ENCODE data around the gene TNFAIP2.
"Not testable (repeated sequence)": the region's sequence is repeated elsewhere in the genome, so short reads cannot be mapped to it uniquely, and the experiment has no call there.

TNFAIP2 gene

GRCh38 chr14:103161054-103161397, 37.8 kb downstream of the TNFAIP2 start:
- intact Hi-C loops (cut with DNase I; ENCODE audit: low total_unique reads): no loop called here
- Histone ChIP-seq H3K36me3 (no peaks in the 10 kb centered on the region), H3K4me1 (peaks cover 0 to 14% (median 6%) of the 10 kb centered on the region in 4 donors), H3K9me3 (no peaks in the 10 kb centered on the region), H3K27me3 (peaks cover 0 to 2% of the 10 kb centered on the region in 2 donors), H3K4me3 (no peak overlapping the region), H3K27ac (no peak overlapping the region)
- no peak for TF ChIP-seq CTCF (IDR thresholded peaks at IDR 0.05)
- no peak for DNase-seq

- Histone ChIP-seq H3K4me1 (peaks cover 0 to 14% (median 6%) of the 10 kb centered on the region in 4 donors), H3K36me3 (no peaks in the 10 kb centered on the region), H3K4me3 (no peak overlapping the region), H3K27me3 (peaks cover 0 to 10% of the 10 kb centered on the region in 2 donors), H3K9me3 (peaks cover 0 to 5% (median 0%) of the 10 kb centered on the region in 3 donors), H3K27ac (no peak overlapping the region)
- intact Hi-C loops (cut with DNase I; ENCODE audit: low total_unique reads): no loop called here
- TF ChIP-seq CTCF (IDR thresholded peaks at IDR 0.05): no peak
- DNase-seq: peak in 1 of 2 donors; percentile 39
Observed at GRCh38 chr14:103163199-103163598, 39.9 kb downstream of the TNFAIP2 start.

- no peak for TF ChIP-seq CTCF (IDR thresholded peaks at IDR 0.05)
- H3K36me3 ChIP-seq: no peaks in the 10 kb centered on the region
- no peak for DNase-seq
- no peak overlapping the region for H3K4me3 ChIP-seq
- peaks cover 0 to 14% (median 6%) of the 10 kb centered on the region in 4 donors for H3K4me1 ChIP-seq
- no peak overlapping the region for H3K27ac ChIP-seq
- intact Hi-C loops (cut with DNase I; ENCODE audit: low total_unique reads): no loop called here
- peaks cover 0 to 13% (median 0%) of the 10 kb centered on the region in 3 donors for H3K9me3 ChIP-seq
- H3K27me3 ChIP-seq: peaks cover 0 to 10% of the 10 kb centered on the region in 2 donors
Observed at GRCh38 chr14:103164006-103164405, 40.7 kb downstream of the TNFAIP2 start.

GRCh38 chr14:103164779-103165178, 41.5 kb downstream of the TNFAIP2 start:
- no peak for DNase-seq
- intact Hi-C loops (cut with DNase I; ENCODE audit: low total_unique reads): no loop called here
- H3K4me3 ChIP-seq: no peak overlapping the region
- H3K27me3 ChIP-seq: peaks cover 0 to 14% of the 10 kb centered on the region in 2 donors
- peaks cover 0 to 18% (median 0%) of the 10 kb centered on the region in 3 donors for H3K9me3 ChIP-seq
- TF ChIP-seq CTCF (IDR thresholded peaks at IDR 0.05): no peak
- no peaks in the 10 kb centered on the region for H3K36me3 ChIP-seq
- H3K27ac ChIP-seq: no peak overlapping the region
- H3K4me1 ChIP-seq: peaks cover 0 to 14% (median 6%) of the 10 kb centered on the region in 4 donors

- TF ChIP-seq CTCF (IDR thresholded peaks at IDR 0.05): no peak
- intact Hi-C loops (cut with DNase I; ENCODE audit: low total_unique reads): no loop called here
- Histone ChIP-seq H3K9me3 (peaks cover 0 to 24% (median 4%) of the 10 kb centered on the region in 3 donors), H3K27me3 (peaks cover 0 to 14% of the 10 kb centered on the region in 2 donors), H3K36me3 (no peaks in the 10 kb centered on the region), H3K4me3 (no peak overlapping the region), H3K27ac (no peak overlapping the region), H3K4me1 (peaks cover 0 to 14% (median 6%) of the 10 kb centered on the region in 4 donors)
- DNase-seq: no peak
Observed at GRCh38 chr14:103165323-103165722, 42.1 kb downstream of the TNFAIP2 start.

- intact Hi-C loops (cut with DNase I; ENCODE audit: low total_unique reads): no loop called here
- H3K36me3 ChIP-seq: no peaks in the 10 kb centered on the region
- no peak overlapping the region for H3K27ac ChIP-seq
Observed at GRCh38 chr14:103169954-103170353, 46.7 kb downstream of the TNFAIP2 start.

GRCh38 chr14:103171206-103171605, 47.9 kb downstream of the TNFAIP2 start:
- H3K27ac ChIP-seq; H3K4me3 ChIP-seq; DNase-seq; H3K4me1 ChIP-seq; intact Hi-C loops (cut with DNase I; ENCODE audit: low total_unique reads); H3K36me3 ChIP-seq: not testable (repeated sequence)
- H3K9me3 ChIP-seq: peaks cover 0 to 49% (median 18%) of the 10 kb centered on the region in 3 donors
- peaks cover 0 to 12% of the 10 kb centered on the region in 2 donors for H3K27me3 ChIP-seq

More at GRCh38 chr14:103169954-103170353, 46.7 kb downstream of the TNFAIP2 start:
- H3K4me3 ChIP-seq: no peak overlapping the region
- peaks cover 0 to 41% (median 9%) of the 10 kb centered on the region in 3 donors for H3K9me3 ChIP-seq
- TF ChIP-seq CTCF (IDR thresholded peaks at IDR 0.05): no peak
- peaks cover 0 to 12% of the 10 kb centered on the region in 2 donors for H3K27me3 ChIP-seq
- H3K4me1 ChIP-seq: no peaks in the 10 kb centered on the region
- DNase-seq: no peak

All from tibial artery (tissue), 4 donors.